GM19438 (cell line): ENCODE data around the gene CC2D2B.
"Not testable (repeated sequence)": the region's sequence is repeated elsewhere in the genome, so short reads cannot be mapped to it uniquely, and the experiment has no call there.

ENCODE experiments used
- ATAC-seq: cut with Tn5 transposase; IDR thresholded peaks from one replicate; pipeline ENCODE4 v1.9.1; 2021; ENCODE audit warnings: low read depth; ENCODE audit not compliant: unreplicated experiment

The CC2D2B gene, protein sequence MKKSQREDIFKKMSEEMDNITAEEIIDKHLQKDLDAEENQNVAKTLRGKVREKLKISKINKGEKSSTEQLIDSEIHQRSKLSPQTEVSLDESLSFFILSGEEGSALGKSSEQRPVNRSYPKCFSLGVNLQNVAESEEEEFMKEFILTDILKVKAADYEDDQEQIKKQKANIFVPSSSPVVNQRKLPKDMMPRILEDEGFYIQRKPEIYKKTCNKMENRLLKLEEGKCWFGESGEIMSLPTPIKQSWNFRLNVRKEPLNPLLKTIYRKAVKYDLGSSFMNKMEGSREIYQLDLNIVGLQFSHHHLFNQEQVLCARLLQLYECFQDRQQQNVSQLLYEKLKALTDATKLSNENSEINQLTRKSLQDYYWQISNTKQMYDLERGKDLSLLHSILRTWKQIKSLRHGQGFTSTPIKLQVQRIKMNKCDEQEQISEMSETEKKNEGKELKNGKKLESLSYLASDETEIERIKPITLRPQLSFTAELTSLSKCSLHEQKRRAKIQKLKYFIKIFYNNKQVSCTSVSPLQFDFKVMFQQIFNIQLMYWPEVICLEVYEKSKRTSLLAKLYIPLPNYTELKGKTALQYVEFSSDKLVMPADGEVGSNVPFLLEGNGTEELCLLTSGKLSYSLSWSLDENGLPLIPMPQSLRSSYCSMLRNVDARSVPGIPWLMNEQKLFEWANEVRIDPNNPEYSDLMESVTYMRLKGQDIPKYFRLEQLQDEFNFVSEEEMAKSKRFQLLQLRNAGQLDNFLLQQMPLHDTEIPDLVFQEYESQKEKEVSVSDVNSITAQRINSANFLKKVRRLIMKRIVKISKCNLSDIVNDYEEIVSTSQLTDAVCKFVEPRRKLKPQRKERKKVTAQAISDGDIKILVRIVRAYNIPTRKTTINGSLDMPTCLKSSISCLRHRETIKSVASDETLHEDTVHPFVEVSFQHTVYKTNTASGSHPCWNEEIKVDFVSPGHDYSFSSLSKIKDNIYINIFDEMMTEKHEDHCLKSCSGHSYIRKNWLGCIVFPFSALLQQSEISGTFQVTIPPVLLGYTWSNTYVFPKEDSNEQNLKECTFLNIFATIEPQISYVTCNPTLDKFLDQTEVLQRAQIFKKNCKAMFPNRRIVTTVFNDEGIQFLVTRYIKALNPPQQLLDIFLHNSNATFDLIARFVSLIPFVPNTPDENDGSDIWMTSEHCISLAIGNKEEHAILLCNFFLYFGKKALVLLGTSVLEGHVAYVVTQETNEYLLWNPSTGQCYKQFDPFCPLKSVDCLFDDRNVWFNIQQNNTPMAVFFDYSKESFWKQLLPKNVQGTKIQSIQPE (N-terminal part only)

DNA sequence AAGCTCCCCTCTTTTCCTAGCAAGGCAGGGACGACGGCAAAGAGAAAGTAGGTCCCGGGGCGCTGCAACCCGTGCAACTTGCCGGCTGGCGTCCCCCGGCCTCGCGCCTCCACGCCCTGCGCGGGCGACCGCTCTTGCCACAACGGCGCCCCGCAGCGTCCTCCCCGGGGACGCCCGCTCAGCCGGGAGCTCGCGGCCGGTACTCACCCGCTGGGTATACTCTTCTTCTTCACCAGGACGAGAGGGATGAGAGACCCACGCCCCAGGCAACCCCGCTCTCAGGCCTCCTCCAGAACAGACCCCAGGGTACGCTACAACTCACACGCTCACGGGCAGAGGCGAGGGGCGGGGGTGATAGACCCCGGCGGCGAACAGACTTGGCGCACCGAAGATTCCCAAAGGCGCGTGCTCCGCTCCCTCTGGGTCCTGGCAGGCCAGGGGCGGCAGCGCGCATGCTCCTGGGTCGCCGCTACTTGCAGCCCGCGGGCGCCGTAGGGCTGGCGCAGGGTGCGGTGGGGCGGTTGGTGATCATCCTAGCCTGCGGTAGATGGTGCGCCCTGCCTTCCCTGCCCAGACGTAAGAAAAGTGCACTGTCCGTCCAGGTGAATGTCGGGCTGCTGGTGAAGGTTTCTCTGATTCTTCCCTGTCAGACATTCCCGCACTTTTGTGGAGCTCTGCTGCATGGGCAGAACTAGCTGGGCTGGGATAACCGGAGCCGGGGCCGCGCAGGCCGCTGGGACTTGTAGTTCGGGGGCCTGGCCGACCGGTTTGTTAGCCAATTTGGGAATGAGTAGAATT lies at the start of gene CC2D2B:
CC2D2B (plus strand) TSS at position 520 of the 798 bp plus-strand sequence. CDS start 3,349 bp downstream, outside the sequence.
- peak; percentile 89 for ATAC-seq

- ATAC-seq = no peak
Observed at GRCh38 chr10:95860166-95860940, 47.4 kb upstream of the CC2D2B start.

GRCh38 chr10:95861386-95861785 lies 46.4 kb upstream of the CC2D2B start:
- ATAC-seq = no peak

- peak; percentile 87 for ATAC-seq
Observed at GRCh38 chr10:95864906-95865813, 42.6 kb upstream of the CC2D2B start.

GRCh38 chr10:95865814-95866466 lies 41.8 kb upstream of the CC2D2B start:
- ATAC-seq = no peak

DNA sequence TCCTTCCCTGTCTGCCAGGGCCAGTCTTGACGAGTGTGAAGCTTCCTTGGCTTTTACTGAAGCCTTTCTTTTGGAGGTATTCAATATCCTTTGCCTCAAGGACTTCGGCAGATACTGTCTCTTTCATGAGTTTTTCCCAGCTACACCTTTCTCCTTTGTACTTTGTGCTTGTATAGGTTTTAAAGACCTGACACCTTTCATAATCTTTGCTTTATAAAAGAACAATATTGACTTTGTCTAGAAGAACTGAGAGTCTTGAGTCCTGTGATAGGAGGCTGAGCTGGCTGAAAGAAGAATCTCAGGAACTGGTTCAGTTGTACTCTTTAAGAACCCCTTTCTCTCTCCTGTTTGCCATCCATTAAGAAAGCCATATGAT lies 41.3 kb upstream of the CC2D2B start:
- no peak for ATAC-seq

- ATAC-seq = no peak
Observed at GRCh38 chr10:95867866-95868265, 39.9 kb upstream of the CC2D2B start.

GRCh38 chr10:95872158-95872711 lies 35.5 kb upstream of the CC2D2B start:
- ATAC-seq = no peak

GRCh38 chr10:95873139-95873538 lies 34.6 kb upstream of the CC2D2B start:
- no peak for ATAC-seq

GRCh38 chr10:95873651-95874050 lies 34.1 kb upstream of the CC2D2B start:
- no peak for ATAC-seq

DNA sequence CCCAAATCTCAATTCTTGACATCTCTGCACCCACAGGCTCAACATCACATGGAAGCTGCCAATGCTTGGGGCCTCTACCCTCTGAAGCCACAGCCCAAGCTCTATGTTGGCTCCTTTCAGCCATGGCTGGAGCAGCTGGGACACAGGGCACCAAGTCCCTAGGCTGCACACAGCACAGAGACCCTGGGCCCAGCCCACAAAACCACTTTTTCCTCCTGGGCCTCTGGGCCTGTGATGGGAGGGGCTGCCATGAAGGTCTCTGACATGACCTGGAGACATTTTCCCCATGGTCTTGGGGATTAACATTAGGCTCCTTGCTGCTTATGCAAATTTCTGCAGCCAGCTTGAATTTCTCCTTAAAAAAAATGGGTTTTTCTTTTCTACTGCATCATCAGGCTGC lies 33.0 kb upstream of the CC2D2B start:
- not testable (repeated sequence) for ATAC-seq

DNA sequence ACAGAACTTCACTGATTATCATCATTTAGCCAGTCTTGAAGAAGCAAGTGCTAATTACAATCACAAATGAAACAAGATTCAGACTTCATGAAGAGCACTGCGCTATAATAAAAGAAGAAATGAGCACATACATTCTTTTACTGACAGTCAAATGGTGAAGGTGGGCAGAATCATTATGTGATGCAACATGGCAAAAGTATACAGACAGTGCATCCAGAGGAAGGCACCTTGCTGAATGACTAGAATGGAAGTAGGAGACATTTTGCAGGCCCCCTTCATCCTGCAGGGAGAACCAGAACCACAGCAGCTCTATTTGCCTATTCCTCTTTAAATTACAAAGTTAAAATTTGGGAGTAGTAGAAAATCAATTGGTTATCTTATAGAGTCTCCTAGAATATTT lies 31.0 kb upstream of the CC2D2B start:
- no peak for ATAC-seq

GRCh38 chr10:95877881-95878280 lies 29.9 kb upstream of the CC2D2B start:
- ATAC-seq = no peak

GRCh38 chr10:95880704-95881103 lies 27.1 kb upstream of the CC2D2B start:
- no peak for ATAC-seq

- no peak for ATAC-seq
Observed at GRCh38 chr10:95881316-95881715, 26.5 kb upstream of the CC2D2B start.

DNA sequence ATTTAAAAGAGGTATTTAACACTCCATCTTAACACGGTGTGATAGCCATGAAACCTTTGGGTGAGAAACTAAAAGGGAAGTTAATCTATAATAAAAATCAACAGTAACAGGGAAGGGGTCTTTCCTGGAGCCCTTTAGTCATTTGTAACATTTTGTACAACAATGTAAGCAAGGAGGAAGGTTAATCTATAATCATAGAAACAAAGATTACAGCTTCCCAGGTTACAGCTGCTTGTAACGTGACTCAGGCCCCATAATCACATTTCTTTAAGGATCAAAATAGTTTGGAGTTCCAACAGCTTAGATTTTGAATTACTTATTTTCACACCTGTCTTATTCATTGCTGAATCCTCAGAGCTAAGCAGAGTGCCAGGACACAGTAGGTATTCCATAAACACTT lies 17.9 kb upstream of the CC2D2B start:
- ATAC-seq = no peak

DNA sequence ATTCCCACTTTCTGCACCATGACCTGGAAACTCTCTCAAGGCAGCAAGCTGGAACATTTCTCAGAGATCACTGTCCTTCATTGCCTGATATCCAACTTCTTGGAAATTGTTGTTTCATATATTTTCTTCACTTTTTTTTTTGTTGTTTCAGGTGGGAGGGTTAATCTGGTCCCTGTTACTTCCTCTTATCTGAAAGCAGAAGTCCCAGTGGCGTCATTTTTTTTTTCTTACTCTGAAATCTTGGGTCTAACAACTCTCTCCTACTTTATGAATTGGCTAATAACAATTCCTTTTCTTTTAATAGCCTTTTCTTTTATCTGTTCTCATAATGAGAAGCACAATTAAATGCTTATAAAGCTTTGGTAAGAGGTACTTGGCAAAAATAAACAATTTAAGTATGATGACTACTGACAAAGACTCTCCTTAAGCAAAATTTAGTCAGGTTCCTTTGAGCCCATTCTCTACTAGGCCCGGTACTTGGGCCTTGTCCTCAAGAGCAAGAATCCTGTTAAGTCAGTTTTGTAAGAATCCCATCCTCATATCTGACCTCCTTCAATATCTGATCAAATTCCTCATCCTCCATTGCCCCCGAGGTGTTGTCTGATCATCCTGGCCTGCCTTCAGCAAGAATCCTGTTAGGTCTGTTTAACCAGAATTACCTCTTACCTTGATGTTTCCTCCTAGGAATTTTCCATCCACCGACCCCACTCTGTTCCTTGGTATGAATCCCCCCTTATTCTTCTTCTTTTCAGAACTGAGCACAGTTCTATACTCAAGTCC lies 11.5 kb upstream of the CC2D2B start:
- ATAC-seq = no peak
